Hindlimb muscle (tissue), 1 donor: ENCODE measurements around the gene KISS1R. TPM values are rescaled to one million over a fixed set of nuclear protein-coding genes. Genes with fewer than 3 reads are reported as not detected.

Experiments used
- DNase-seq: peaks from one replicate; pipeline ENCODE4 v3.0.0-alpha.2; 2013
- polyA plus RNA-seq: library from polyadenylated mRNA; unstranded; fragments of 120-200 nt; gene quantifications from one replicate; pipeline ENCODE4 v1.2.1, GENCODE V29; 2013; ENCODE audit not compliant: insufficient read length

The KISS1R gene
- polyA plus RNA-seq, 1 donor: not detected

DNA sequence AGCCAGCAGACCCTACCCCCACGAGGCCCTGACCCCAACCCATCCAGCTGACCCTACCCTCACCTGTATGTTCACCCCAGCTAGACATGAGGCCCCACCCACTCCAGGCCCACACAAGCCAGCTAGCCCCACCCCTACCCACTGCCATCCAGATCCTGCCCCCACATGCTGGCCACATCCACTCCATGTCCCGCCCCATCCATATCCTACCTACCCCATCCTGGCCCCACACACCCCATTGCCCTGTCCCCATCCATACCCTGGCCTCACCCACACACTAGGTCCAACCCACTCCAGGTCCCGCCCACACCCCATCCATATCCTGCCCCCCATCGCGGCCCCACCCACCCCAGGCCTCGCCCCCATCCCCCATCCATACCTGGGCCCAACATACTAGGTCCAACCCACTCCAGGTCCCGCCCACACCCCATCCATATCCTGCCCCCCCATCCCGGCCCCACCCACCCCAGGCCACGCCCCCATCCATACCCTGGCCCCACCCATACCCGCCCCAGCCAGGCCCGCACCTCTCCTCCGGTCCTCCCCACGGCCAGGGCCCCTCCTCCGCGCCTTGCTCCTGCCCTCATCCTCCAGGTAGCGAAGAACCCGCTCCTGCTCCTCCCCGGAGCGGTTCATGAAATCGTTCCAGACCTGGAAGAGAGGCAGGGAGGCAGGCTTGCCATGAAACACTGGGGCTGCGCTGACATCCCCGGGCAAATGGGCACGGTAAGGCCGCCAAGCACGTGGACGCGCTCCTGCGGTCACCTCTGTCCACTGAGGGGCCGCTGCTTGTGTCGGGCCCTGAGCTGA lies 16.6 kb upstream of the KISS1R start:
- no peak for DNase-seq

DNA sequence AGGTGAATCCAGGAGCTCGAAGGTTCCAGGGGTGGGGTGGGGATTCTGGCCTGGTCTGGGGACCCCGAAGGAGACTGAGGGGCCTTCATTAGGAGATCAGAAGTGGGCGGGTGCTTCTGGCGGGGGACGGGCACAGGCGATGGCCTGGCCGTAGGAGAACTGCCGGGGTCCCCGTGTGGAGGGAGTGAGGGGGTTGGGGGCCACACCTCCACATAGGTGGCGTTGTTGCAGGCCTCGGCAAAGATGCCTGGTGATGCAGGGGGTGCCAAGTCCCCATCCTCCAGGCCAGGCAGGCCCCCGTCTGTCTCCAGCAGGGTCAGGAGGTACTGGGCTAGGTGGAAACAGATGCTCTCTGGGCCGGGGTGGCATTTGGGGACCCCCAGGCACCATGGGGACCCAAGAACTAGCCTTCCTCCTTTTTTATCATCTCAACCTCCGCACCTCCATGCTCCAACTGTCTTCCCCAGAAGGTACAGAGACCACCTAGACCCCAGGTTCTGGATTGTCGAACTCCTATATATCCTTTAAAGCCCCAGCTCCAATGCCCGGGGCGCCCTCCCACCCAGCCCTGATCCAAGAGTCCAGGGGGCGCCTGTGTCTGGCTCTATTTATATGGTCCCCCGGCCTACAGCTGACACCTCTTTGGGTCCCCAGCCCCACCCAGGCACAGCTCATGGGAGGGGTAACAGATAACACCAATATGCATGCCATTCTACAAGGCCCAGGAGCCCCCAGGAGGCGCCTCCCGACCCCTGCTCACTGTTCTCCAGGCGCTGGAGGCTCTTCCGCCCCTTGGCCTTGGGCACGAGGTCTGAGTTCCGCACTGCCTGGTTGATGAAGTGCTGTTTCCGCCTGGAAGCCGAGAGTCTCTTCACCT lies 15.7 kb upstream of the KISS1R start:
- DNase-seq: no peak

DNA sequence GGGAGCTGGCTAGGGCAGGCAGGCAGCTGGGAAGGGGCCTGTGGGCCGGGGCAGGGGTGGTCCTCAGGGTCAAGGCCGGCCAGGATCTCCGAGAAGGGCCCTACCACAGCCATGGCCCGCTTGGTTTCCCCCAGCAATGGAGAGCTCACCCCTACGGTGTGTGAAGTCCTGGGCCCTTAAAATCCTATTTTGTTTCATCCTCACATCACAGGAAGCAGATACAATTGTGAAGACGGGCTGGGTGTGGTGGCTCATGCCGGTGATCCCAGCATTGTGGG lies 15.1 kb upstream of the KISS1R start:
- DNase-seq: no peak

DNA sequence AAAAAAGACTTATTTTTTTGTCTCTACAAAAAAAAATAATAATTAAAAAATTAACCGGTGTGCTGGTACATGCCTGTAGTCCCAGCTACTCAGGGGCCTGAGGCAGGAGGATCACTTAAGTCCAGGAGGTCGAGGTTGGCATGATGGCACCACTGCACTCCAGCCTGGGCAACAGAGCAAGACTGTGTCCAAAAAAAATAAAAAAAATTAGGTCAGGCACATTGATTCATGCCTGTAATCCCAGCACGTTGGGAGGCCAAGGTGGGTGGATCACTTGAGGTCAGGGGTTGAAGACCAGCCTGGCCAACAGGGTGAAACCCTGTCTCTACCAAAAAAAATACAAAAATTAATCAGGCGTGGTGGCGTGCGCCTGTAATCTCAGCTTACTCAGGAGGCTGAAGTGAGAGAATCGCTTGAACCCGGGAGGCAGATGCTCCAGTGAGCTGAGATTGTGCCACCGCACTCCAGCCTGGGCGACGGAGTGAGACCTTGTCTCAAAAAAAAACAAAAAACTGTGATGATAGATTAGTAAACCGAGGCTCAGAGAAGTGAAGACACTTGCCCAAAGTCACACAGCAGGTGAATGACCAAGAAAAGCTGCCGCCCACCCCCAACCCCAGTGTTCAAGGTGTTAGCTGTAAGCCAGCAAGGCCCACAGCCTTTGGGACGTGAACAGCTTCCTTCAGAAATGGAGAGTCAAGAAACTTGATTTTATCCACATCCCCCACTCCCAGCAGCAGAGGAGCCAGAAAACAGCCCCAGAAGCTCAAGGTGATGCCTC lies 14.5 kb upstream of the KISS1R start:
- DNase-seq: no peak

DNA sequence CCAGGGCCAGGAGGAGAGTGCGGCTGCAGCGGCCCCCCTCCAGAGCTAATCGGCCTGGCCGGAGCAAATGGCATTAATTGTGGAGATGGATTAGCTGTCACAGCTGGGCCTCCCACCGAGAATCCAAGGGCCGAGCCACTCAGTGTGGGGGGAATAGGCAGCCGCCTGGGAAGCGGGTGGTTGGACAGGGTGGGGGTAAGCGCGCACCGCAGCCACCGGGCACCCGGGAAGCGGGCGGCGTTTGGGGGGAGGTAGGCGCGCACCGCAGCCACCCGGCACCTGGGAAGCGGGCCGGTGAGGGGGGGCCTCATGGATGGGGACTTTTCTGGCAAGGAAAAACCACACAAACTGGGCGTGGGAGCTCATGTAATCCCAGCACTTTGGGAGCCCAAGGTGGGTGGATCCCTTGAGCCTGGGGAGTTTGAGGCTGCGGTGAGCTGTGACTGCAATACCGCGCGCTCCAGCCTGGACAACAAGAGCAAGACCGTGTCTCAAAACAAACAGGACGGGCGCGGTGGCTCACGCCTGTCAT lies 13.8 kb upstream of the KISS1R start:
- no peak for DNase-seq

DNA sequence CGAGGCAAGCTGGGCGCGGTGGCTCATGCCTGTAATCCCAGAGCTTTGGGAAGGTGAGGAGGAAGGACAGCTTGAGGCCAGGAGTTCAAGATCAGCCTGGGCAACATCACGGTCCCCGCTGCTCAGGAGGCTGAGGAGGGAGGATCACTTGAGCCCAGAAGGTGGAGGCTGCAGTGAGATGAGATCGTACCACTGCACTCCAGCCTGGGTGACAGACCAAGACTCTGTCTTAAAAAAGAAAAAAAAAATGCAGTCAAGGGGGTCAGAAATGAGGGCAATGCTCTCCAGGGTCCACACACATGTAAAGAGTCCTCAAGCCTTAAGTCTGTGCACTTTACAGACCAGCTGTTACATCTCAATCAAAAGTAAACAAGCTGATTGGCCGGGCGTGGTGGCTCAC lies 12.6 kb upstream of the KISS1R start:
- DNase-seq: no peak

DNA sequence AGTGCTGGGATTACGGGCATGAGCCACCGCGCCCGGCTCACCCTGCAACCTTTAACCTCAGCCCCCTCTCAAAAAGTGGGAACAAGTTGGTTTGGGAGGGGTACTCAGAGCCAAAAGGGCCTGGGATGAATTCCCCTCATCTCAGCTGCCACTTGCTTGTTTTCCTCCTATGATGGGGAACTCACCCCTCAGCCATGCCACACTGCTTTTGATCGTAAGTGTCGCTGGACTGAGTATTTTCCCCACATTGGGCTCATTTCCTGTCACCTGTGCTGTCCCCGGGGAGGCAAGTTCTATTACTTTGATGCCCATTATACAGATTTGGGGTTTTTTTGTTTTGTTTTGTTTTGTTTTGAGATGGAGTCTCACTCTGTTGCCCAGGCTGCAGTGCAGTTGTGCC lies 10.7 kb upstream of the KISS1R start:
- DNase-seq: no peak

DNA sequence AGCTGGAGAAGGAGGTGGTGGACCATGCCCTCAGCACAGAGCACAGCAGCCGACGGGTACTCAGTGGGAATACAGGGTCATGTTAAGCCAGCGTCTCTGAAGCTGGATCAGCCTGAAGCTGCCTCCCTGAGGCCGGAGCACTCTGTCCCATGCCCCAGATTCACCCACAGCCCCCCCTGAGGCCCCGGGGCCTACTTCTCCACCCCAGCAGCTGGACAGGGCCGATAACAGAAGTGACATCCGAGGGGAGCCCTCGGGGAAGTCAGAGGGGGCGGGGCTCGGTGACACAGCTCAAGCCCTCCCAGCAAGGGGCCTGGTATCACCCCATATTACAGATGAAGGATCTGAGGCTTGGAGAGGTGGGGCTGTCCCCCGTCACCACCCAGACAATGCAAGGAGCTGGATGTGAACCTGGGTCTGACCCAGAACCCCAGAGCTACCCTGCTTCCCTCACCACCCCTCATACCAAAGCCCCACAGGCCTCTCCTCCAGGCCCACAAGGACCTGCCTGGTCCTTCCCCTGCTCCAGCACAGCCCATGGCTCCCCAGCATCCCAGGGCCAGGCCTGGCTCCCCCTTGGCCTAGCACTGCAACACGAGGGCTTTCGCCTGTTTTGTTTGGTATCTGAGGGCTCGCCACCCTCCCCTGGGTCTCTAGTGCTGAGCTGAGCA lies 9.8 kb upstream of the KISS1R start:
- no peak for DNase-seq

DNA sequence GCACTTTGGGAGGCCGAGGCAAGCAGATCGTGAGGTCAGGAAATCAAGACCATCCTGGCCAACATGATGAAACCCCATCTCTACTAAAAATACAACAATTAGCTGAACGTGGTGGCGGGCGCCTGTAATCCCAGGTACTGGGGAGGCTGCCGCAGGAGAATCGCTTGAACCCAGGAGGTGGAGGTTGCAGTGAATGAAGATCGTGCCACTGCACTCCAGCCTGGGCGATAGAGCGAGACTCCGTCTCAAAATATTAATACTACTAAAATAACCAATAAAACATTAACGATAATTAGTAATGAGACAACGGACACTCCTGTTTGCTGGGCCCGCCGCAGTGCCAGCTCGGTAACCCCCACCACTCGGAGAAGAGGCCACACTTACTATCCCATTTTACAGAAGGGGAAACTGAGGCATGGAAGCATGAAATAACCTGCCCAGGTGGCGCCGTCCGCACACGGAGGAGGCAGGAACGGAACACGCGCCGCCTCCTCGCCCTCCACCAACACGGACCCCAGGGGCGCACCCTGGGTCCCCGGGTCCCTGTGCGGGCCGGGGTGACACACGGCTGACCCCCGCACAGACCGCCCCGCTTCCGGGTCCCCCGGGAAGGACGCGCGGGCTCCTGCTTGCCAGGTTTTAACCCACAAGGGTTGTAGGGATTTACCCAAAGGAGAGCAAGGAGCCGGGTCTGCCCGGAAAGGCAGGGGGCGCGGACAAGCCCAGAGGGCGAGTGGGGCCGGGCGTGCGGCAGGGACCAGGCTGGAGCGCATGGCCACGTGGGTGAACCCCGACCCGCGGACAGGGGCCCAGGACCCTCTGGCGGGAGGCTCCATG lies 5.7 kb upstream of the KISS1R start:
- no peak for DNase-seq

DNA sequence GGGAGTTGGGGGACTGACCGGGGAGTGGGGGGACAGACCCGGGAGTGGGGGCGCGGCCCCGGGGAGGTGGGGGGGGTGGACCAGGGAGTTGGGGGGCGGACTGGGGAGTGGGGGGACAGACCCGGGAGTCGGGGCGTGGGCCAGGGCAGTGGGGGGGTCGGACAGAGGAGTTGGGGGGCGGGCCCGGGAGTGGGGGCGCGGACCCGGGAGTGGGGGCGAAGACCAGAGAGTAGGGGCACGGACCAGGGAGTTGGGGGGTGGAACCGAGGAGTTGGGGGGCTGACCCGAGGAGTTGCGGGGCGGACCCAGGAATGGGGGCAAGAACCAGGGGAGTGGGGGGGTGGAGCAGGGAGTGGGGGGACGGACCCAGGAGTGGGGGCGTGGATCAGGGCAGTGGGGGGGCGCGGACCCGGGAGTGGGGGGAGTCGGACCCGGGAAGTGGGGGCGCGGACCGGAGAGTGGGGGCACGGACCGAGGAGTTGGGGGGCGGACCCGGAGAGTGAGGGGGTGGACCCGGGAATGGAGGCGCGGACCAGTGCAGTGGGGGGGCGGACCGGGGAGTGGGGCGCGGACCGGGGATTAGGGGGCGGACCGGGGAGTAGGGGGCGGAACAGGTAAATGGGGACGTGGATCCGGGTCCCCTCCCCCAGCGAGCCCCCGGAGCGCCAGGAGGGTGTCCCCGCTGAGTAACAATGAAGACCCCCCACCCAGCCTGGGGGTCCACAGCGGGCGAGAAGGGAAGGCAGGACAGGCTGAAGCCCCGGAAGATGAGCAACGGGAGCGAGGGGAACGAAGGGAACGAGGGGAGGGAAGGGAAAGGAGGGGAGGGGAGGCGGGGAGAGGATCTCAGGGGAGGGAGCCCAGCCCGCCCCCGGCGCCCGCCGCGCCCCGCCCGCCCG lies 4.7 kb upstream of the KISS1R start:
- DNase-seq: no peak

DNA sequence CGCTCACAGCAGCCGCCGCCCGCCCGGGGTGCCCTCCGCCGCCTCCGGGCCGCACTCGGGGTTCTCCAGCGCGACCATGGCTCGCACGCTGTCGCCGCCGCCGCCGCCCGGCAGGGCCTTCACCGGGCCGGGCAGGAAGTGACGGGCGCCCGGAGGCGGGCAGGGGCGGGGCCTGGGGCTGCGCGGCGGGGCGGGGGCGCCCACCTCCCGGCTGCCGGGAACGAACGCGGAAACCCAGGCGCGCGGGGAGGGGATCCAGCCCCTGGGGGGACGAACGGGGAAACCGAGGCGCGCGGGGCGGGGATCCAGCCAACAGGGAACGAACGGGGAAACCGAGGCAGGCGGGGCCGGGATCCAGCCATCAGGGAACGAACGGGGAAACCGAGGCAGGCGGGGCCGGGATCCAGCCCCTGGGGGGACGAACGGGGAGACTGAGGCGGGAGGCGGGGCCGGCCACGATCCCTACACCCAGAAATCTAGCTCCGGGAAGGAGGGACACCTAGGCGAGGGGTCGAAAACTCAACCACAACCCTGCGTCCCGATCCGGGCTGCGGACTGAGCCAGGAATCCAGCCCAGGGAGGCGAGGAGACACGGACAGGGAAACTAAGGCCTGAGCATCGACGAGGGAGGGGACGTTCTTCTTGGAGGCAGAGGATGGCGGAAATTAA lies 3.9 kb upstream of the KISS1R start, which contains the start of gene R3HDM4:
Gene R3HDM4 (minus strand): TSS at position 140 of the 669 bp plus-strand sequence. CDS start 62 bp downstream, at position 78.
- peak; percentile 79 for DNase-seq

DNA sequence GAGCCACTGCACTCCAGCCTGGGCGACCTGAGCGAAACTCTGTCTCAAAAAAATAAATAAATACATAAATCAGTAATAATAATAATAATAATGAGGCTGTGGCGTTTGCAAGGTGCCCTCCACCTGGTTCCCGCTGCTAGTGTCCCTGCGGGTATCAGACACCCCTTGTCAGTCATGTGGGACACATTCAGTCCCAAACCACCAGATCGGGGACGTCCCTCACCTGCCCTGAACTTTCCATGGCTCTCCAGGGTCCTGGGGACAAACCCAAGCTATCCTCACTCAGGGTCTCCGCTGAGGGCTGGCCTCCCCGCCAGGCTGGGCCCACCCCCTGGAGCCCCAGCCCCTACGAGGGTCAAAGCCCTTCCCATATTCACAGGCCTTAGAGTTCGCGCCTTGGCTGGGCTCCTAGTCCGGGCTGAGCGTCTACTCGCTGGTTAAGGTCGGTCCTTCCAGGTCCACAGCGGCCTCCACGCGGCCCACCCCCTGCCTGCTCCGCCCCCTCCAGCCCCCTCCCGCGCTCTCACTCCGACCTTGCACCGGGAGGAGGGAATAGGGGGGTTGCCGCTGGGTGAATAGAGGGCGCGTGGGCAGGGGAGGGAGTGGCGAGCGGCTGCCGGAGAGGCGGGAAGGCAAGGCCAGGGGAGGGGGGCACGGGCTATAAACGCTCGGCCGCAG lies 349 bp upstream of the KISS1R start:
- no peak for DNase-seq

DNA sequence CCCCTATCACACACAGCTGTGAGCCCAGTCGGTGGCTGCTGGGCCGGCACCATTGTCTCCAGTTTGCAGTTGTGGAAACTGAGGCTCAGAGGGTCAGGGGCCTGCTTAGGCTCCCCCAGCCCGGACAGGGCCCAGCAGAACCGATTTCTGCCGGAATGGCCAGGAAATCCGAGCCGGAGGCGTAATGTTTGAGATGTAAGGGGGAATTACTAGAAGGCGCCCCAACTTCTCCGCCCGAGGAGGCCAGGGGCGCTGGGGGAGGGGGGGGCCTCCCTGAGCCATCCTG lies 962 bp downstream of the KISS1R start:
- no peak for DNase-seq

DNA sequence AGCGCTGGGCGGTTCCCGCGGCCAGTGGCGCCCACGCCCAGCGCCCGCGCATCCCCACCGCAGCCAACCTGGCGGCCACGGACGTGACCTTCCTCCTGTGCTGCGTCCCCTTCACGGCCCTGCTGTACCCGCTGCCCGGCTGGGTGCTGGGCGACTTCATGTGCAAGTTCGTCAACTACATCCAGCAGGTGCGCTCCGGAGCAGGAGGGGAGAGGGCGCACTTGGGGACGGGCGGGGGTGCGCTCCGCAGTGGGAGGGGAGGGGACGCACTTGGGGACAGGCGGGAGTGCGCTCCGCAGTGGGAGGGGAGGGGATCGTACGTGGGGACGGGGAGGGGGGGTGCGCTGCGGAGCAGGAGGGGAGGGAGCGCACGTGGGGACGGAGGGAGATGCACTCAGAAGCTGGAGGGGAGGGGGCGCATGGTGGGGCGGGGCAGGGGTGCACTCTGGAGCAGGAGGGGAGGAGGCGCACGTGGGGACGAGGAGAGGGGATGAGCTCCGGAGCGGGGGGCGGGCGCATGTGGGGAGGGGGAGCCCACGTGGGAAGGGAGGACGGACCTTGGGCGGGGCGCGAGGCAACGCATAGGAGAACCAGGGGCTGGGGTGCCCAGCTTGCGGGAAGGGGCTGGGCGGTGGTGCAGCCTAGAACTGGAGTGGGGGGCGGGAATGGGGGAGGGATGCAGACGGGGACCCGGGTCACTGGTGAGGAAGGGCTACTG lies 1.5 kb downstream of the KISS1R start:
- no peak for DNase-seq

DNA sequence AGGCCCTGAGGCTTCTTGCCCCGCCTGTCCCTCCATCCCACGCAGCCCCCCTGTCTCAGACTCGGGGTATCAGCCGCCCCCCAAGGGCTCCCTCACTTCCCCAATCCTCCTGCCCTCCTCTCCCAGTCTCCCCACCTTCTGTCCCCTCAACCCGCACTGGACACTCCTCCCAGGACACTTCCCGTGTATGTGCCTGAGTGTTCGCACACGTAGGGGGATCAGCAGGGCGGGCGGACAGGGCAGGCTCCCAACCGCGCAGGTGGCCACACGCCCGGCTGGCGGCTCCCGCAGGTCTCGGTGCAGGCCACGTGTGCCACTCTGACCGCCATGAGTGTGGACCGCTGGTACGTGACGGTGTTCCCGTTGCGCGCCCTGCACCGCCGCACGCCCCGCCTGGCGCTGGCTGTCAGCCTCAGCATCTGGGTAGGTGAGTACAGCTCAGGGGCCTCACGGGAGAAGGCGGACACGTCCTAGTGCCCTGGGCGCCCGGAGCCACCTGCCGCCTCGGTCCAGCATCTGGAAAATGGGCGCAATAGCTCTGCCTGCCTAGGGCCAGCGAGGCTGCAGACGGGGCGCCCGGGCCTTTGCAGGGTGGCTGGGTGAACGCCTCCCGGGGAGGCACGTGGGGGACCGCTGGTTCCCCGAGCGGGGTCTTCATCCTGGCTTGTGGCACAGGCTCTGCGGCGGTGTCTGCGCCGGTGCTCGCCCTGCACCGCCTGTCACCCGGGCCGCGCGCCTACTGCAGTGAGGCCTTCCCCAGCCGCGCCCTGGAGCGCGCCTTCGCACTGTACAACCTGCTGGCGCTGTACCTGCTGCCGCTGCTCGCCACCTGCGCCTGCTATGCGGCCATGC lies 2.3 kb downstream of the KISS1R start:
- no peak for DNase-seq

DNA sequence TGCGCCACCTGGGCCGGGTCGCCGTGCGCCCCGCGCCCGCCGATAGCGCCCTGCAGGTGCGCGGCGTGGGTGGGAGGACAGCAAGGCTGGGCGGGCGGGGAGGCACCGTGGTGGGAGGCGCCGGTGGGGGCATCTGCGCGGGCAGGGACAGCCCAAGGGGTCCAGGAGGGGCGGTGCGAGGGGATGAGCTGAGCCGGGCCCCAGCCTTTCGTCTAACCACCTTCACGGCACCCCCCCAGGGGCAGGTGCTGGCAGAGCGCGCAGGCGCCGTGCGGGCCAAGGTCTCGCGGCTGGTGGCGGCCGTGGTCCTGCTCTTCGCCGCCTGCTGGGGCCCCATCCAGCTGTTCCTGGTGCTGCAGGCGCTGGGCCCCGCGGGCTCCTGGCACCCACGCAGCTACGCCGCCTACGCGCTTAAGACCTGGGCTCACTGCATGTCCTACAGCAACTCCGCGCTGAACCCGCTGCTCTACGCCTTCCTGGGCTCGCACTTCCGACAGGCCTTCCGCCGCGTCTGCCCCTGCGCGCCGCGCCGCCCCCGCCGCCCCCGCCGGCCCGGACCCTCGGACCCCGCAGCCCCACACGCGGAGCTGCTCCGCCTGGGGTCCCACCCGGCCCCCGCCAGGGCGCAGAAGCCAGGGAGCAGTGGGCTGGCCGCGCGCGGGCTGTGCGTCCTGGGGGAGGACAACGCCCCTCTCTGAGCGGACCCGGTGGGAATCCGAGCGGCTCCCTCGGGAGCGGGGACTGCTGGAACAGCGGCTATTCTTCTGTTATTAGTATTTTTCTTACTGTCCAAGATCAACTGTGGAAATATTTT lies 3.1 kb downstream of the KISS1R start:
- no peak for DNase-seq
